Measurements from ENCODE around the gene SEM1.
A peak's percentile ranks its signal among the peaks of the same experiment; 100 is the strongest.

Gene SEM1

DNA sequence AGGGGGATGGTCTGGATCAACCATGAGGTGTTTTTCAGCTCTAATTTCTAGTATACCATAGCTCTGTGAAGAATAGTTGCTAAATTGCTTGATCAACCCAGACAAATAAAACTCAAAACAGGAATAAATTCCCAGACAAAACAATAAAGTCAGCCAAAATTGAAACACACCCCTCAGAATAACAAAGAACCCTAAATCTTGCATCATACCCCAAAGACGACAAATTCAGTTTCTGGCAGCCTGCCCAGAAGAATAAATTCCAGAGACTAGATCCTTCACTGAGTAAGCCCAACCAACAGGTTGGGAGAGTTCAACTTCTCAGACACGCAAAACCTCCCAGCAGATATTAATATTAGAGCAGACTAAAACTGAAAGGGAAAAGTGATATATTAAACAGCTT is 11.2 kb upstream of the SEM1 start:
- peak; percentile 91 for DNase-seq (ENCODE audit: low read depth)

GRCh38 chr7:96719164-96719563 is 9.5 kb upstream of the SEM1 start:
- TF ChIP-seq, protein P1, sequence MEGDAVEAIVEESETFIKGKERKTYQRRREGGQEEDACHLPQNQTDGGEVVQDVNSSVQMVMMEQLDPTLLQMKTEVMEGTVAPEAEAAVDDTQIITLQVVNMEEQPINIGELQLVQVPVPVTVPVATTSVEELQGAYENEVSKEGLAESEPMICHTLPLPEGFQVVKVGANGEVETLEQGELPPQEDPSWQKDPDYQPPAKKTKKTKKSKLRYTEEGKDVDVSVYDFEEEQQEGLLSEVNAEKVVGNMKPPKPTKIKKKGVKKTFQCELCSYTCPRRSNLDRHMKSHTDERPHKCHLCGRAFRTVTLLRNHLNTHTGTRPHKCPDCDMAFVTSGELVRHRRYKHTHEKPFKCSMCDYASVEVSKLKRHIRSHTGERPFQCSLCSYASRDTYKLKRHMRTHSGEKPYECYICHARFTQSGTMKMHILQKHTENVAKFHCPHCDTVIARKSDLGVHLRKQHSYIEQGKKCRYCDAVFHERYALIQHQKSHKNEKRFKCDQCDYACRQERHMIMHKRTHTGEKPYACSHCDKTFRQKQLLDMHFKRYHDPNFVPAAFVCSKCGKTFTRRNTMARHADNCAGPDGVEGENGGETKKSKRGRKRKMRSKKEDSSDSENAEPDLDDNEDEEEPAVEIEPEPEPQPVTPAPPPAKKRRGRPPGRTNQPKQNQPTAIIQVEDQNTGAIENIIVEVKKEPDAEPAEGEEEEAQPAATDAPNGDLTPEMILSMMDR (IDR thresholded peaks at IDR 0.05; ENCODE audit: insufficient read depth, low read depth, low read length, missing control alignments), result no peak
- no peak for DNase-seq (ENCODE audit: low read depth)

More for the DNA sequence above, 11.2 kb upstream of the SEM1 start:
- H3K4me3 ChIP-seq (ENCODE audit: low read length), result no peak overlapping the region
- TF ChIP-seq, protein P1 (IDR thresholded peaks at IDR 0.05; ENCODE audit: insufficient read depth, low read depth, low read length, missing control alignments), result no peak

GRCh38 chr7:96718107-96719003 is 8.7 kb upstream of the SEM1 start:
- TF ChIP-seq, protein P1 (IDR thresholded peaks at IDR 0.05; ENCODE audit: insufficient read depth, low read depth, low read length, missing control alignments), result no peak
- DNase-seq (ENCODE audit: low read depth), result no peak
- no peak overlapping the region for H3K4me3 ChIP-seq (ENCODE audit: low read length)

More at GRCh38 chr7:96719164-96719563, 9.5 kb upstream of the SEM1 start:
- H3K4me3 ChIP-seq (ENCODE audit: low read length), result no peak overlapping the region

DNA sequence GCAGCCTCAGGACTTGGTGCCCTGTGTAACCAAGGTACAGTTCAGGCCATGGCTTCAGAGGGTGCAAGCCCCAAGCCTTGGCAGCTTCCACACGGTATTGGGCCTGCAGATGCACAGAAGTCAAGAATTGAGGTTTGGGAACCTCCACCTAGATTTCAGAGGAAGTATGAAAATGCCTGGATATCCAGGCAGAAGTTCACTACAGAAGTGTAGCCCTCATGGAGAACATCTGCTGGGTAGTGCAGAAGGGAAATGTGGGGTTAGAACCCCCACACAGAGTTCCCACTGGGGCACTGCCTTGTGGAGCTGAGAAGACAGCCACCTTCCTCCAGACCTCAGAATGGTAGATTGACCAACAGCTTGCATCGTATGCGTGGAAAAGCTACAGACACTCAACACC is 3.4 kb upstream of the SEM1 start:
- TF ChIP-seq, protein P1 (IDR thresholded peaks at IDR 0.05; ENCODE audit: insufficient read depth, low read depth, low read length, missing control alignments), result no peak
- no peak overlapping the region for H3K4me3 ChIP-seq (ENCODE audit: low read length)
- DNase-seq (ENCODE audit: low read depth), result no peak

GRCh38 chr7:96710544-96710943 is 898 bp upstream of the SEM1 start:
- DNase-seq (ENCODE audit: low read depth), result peak; percentile 55
- TF ChIP-seq, protein P1 (IDR thresholded peaks at IDR 0.05; ENCODE audit: insufficient read depth, low read depth, low read length, missing control alignments), result no peak
- H3K4me3 ChIP-seq (ENCODE audit: low read length), result no peak overlapping the region

DNA sequence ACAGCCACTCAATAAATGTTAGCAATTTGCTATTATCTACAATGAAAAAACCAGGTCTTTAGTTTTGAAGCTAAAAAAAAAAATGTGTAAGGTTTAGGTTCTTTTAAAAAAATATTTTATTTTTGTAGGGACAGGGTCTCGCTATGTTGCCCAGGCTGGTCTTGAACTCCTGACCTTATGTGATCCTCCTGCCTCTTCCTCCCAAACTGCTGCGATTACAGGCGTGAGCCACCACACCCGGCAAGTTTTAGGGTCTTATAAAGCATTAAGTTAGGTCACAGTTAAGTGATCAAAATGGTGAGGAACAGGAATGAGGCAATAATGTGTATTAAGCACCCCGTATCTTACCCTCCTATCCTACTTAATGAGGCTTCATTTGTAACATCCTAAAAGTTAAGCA is 774 bp downstream of the SEM1 start:
- DNase-seq (ENCODE audit: low read depth), result no peak
- peak overlapping the region; percentile 80 for H3K4me3 ChIP-seq (ENCODE audit: low read length)
- TF ChIP-seq, protein P1 (IDR thresholded peaks at IDR 0.05; ENCODE audit: insufficient read depth, low read depth, low read length, missing control alignments), result no peak

Data from epithelial cell of esophagus (primary cell).